Cerebellar cortex (tissue), 1 donor: ENCODE results near the gene FOXP1.
A peak's percentile ranks its signal among the peaks of the same experiment; 100 is the strongest.

Experiments used
- DNase-seq: peaks from one replicate; pipeline ENCODE4 v3.0.0-alpha.2; 2015; ENCODE audit warnings: low spot score

FOXP1 gene

DNA sequence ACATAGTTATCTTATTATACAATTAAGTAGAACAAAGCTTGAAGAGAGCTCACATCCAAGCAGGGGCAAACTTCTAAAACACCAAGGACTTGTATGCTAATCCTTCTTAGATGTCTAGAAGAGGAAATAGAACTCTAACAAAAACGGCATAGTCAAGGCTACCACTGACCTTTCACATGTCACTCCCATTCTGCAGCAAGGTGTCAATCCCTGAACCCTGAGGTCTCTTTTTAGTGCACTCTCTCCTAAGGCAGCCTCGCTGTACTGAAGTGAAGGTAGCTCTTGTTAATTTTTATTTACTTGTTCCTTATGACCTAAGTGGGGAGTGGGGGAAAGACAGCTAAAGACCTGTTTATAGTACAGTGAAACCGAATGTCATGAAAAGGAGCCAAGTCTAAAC is 506.5 kb downstream of the FOXP1 start:
- DNase-seq = no peak

DNA sequence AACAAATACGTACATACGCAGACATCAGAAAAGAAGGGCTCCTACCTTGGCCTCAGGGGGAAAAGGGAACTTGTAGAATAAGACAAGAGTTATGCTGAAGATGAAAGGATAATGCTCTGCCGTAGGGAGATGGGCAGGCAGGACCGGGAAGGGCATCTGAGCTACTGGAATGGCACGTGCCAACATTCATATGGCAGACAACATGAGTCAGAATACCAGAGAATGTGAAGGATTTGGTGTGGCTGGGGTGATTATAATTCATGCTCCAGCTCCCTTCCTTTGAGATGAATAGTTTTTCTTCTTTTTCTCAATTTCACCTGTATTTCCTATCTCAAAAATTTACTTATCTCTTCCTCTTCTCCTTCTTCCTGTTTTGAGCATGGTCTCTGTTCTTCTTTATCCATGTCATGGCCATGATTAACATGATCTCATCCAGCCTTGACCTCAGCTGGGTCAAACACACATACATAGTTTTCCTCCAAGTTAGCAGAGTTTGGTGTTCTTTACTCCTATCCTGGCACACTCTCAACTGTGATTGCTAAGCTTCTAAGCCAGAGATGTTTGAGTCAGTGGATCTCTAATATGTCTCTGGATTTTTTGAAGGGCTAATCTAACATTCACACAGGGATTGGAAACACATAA is 507.0 kb downstream of the FOXP1 start:
- DNase-seq = no peak

DNA sequence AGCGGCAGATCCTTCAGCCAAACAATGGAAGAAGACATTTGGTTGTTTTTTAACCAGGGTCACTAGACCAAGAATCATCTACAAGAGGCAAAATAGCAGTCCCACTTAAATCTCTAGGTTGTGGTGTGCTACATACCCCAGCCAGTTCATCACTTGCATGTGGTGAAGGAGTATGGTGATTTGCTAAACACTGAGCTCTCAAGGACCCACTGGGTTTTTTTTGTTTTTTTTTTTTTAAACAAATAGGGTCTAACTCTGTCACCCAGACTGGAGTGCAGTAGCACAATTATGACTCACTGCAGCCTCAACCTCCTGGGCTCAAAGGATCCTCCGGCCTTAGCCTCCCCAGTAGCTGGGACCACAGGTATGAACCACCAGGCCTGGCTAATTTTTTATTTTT is 508.0 kb downstream of the FOXP1 start:
- no peak for DNase-seq

DNA sequence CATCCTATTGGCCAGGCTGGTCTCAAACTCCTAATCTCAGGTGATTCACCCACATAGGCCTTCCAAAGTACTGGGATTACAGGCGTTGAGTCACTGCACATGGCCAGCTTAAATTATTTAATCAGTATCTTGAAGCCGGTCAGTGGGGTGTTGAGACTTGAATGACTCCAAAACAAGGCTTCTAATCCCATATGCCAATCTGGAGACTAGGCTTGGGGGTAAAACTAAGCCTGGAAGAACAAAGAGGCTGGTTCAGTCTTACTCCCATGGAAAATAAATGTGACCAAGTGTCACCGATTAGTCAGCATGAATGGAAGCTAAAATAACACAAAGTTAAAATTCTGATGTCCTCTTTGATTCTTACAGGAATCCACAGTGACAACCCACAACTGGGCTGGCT is 509.1 kb downstream of the FOXP1 start:
- no peak for DNase-seq

DNA sequence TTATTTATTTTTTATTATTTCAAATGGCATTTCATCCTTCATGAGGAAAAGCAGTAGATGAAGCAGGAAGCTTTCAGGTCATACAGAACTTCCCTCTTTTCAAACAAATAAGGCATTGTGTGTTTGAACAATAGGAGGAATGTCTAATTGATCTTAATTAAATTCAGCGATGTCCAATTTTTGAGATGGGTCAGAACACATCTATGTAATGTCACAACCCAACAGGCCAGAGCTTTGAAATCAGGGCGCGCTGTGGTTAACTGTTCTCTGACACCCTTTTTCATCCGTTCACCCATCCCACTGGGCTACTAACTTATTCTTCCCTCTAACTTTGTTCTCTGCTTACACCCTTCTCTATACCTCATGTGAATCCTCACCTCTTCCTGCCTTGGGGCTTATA is 510.5 kb downstream of the FOXP1 start:
- no peak for DNase-seq

DNA sequence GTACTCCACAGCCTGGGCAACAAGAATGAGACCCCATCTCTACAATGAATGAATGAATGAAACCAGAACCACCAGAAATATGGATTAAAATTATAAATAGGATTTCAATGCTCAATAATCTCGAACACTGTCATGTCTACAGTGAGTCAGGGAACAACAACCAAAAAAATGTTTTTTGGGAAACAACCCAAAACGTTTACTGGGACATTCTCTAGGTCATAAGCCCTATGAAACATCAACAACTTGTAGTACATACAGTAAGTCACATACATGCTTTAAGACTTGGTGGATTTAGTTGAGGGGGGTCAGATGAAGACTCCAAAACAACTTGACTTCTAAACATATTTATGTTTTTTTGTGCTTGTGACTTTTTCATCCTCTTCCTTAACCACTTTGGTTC is 511.2 kb downstream of the FOXP1 start:
- no peak for DNase-seq

DNA sequence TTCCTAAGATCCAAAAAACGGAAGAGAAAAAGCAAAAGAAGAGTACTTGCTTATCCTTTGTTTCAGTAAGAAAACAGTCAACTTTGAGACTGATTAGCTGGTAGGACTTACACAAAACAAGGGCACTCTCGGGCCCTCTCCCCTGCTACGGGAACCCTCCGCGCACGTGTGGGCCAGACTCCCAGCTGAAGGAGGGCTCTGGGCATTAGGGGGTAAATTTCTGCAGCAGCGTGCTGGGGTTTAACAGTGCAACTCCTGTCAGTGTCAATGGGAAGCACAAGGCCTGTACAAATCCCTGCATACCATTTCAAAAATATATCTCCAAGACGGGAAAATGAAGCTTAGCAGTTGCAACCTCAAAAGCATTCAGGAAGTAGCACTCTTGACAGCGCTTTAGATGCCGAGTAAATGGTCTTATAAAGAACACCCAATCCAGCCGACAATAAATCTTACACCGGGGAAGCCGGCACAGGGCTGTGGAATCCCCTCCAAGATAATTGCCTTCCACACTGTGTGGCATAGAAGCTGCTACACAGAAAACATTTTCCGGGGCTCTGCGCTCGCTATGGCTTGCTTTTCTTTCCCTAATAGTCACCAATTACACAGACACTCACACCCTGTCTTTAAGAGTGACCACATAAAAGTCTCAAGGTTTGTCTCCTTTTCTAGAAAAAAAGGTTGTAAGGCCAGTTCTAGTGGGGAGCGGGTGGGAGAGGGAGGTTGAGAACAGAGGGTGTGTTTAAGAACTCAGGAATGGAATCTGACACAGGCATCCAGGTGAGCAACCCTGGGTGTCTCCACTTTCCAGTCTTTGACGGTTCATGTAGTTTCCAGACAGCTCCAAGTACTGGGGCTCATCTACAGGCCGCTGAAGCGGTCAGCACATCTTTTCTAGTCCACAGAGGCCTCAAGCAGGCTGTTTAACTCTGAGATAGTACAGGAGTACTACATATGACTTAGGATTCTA is 512.7 kb downstream of the FOXP1 start:
- DNase-seq = no peak

DNA sequence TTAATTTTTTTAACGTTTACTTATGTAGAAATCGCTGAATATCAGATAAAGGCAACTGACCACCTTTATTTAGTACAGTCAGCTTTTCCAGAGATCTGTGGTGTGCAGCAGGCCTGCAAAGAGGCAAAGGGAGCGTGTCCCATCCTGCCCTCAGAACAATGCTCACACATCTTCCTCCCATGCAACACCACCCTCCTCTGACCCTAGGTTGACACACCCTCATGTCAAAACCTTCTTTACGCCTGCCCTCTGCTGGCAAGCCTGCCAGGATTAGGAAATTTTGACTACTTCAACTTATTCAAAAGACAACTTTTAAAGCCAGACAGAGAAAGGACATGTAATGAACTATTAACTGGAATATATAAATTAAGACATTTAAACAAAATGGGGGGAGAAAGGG is 513.7 kb downstream of the FOXP1 start:
- DNase-seq = peak; percentile 32

DNA sequence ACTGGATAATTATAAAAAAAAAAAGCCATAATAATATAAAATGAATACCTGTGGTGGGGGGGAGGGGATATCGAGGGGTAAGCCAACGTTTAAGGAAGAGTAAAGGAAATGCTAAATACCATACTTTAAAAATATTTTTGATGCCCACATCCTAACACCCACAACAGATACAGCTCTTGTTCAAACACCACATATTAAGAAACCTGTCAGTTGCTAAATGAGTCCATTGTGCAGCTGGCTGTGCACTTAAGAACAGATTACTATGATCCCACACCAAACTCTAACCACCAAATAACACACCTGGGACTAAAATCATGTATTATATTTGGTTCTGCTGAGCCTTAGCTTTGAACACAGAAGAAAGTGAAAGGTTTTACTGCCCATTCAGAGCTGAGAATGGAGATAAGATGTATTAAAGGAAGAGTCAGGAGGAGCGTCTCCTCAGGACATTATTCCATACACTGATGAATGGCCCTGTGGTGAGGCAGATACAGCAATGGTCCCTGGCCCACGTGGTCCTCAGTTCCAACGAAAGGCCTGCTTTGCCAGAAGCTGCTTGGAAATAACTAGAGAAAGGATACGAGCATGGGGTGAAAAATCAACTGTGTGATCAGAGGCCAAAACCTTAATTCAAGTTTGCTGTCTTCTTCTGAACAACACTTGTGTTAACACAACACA is 515.4 kb downstream of the FOXP1 start:
- no peak for DNase-seq

DNA sequence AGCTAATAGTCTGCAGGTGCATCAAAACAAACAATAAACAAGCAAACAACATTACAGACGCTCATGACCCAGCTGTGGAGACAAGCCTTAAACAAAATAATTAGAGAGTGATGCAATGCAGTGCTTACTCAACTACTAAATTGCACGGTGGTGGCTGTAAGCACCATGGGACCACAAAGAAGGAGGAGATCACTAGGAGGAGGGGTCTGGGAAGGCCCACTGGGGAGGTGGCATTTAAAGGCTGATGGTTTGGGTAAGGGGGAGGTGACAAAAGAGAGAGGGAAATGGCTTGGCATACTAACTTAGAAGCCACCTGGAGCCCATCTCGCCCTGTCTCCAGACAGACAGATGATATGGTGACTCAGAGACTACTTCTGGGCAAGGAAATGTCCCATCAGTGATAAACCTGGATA is 516.7 kb downstream of the FOXP1 start:
- DNase-seq = no peak

DNA sequence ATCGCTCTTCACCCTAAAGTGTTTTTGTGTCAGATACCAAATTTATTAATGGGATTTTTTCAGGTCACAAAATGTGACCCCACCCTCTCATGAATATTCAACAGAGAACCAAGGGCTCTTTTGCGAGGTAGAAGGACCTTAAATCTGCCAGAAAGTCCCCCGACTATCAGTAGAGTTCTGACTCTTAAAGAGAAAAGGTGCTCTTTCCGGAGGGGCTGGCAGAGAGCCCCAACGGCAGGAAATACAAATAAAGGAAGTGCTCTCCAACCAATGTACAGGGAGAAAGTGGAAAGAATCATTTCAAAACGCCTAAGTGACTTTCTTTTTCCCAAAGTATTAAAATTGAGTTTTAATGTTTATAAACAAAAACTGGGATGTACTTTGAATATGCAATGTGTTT is 517.2 kb downstream of the FOXP1 start:
- no peak for DNase-seq

DNA sequence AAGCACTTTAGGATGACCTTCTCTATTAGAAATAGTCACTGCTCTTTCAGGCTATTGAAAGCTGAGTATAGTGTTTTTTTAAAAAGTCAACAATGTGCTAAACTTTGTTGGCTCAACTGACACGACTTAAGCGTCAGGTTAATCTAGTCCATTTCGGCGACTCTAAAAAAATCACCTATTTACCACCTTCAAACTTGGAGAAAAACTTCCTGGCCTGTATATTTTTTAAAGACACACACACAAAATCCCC is 517.8 kb downstream of the FOXP1 start:
- DNase-seq = no peak

DNA sequence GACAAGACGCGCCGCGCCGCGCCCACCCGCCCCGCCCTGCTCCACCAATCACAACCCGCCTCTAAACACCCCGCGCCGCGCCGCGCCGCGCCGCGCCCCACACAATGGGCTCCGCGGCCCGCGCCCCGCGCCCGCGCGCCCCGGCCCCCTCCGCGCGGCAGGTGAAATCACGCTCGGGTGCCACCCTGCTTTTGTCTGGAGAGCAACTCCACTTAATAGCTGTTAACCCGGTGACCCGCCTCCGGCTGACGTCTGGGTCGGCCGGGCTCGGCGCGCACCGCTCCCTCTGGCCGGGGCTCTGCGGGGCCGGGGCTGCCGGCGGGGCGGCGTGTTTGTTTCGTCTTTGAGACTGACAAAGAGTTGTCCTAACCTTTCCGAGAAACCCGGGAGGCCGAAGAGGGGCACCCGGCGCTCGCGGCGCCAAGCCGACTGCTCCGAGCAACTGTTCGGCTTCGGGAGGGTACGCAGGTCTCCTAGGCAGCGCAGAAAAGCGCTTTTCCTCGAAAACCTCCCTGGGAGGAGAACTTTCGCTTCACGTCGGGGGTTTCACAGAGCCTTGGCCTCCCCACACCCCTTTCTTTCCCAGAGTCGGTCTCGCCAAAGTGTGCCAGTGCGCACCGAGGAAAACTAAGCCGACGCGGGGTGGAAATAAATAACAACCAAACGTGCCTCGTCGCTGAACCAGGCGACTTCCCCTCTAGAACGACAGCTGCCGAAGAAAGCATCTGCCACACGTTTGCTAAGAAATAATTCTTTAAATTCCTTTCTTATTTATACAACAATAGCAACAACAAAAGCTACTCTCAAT is 518.4 kb downstream of the FOXP1 start:
- DNase-seq = no peak

DNA sequence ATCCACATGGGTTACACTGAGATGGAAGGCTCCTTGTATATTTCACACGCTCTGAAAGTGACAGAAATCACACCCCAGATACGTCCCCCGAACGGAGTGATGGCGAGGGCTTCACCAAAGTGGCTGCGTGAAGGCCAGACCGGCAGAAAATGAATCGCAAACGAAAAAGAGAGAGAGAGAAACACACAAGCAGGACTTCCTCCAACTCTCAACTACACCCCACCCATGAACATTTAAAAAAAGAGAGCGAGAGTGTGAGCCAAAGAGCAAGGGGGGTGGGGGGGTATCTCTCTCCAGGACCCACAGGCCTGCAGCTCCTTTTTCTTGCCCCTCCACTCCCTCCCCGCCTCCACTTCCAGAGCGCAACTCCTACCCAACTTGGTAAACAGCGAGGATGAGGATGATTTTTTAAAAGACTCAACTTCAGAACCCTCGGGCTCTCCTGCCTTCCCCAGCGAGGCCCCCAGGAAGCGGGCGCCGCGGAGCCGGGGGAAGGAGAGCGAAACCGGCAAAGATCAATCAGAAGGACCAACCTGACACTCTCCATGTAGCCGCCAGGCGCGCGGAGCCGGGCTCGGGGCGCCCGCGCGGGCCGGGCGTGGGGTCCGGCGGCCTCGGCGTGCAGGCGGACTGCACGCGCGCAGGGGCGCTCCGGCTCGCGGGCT is 519.1 kb downstream of the FOXP1 start:
- DNase-seq = no peak

DNA sequence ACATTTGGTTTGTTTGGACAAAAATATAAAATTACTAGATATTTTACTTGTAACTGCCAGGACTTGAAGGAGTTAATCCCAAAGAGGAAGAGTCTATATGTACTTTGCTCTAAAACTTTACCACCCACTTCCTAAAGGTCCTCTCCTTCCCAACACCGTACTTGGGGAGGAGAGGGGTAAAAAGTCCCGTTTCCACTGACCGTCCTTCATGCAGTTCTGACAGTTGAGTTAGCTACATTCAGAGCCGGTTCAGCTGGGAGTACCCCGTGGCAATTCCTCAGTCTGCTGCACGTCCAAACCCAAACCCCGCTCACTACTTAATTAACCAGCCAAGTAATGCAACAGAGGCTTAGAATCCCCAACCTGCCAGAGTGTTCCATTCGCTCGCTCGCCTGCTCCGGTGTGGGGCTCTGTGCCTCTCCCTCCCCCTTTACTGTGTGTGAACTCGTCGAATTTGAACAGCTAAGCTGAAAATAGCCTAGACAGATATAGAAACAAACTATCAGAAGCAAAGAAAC is 519.7 kb downstream of the FOXP1 start:
- DNase-seq = no peak

DNA sequence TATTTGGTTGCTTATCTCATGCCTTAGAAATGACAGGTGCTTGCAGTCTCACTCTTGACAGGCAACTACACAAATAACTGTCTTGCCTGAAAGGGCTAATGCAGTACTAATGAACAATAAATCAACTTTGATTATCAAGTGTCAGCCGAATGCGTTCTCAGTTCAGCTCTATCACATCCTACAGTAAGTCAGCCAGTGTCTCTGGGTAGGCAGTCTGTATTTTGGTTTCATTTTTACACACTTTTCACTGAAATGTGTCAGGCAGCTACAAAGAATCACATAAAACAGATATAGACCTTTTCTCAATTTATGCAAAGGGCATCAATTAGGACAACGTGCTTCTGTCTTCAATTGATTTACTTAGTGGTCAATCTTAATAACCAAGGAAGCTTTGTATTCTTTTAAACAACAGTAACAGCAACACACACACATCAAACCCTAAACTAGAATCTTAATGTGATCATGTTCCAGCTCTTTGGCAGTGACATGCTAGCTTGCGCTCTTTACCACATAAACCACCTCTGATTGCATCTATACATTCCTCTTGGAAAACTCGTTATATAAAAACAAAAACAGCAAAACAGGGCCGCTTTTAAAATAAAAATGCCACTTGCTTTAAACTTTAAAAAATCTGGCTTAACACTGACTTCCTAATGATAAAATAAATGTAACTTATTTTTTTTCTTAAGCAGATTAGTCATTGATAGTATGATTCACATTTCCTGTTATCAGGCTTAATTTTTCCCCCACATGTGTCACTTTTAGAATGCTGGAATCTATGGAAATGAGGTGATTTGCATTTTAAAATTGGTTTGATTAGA is 520.4 kb downstream of the FOXP1 start:
- no peak for DNase-seq

DNA sequence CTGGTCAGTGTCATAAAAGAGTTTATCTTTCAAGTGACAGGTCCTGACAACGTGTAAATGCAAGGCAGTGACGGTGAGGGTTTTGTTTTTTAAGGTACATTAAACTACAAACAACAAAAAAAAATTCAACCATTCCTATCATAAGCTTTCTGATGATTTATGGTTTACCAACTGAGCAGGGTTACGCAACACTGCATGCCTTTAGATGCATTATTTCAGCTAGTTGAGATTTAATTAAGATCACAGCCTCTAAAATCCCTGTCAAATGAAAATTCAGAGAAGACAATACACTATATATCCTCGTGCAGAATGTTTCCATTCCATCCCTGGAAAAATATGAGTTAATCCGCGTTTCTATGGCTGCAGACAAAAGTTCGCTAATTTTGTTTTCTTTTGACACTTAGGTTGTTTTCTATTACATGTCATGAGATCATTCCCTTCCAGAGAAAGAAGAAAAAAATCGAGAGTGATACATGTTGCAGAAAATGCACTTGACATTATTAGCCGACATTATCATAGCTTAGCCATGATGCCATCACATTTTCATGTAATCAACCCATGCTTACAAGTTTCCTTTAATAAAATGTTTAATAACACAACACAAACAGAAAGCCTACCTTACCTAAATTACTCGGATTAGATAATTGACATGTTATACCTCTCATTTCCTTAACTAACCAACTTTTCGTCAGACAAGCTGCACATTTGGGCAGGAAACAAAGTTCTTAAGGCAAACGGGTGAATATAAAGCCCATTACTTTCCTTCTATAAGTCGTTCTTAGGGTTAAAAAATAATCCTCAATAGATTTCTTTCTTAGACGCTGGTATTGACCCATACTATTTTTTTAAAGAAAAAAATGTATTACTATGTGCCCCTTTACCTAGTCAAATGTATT is 521.2 kb downstream of the FOXP1 start:
- no peak for DNase-seq

DNA sequence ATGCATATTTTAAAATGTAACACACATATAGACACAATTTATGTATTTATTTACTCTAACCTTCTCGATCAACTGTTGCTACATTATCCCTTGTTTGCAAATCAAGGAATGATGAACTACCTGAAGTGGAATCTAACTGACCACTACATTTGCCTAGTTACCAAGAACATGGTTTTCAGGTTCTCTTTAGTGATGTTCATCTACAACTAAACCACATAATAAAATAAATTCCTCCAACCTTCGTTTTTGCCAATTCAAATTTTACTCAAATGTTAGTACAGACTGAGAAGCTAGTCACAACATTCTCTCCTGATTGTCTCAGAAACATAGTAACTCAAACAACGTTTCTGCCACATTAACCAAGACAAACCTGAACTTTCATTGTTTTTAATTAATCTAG is 521.9 kb downstream of the FOXP1 start:
- no peak for DNase-seq

DNA sequence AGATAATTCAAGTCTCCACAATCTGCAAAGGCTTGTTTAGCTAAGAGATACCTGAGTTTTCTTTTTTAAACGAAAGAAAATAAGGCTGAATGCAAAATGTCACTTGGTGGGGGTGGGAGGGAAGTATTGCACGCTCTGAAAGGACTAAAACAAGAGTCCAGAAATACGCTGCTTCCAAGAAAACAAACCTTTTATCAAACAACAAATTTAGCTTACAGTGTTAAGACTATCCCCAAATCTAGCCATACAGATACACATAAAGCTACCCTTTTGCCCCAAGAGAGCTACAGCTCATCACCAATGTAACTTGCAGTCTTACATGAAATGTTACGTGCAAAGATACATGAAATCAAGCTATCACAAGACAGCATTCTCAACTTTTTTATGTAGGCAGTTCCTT is 522.5 kb downstream of the FOXP1 start:
- DNase-seq = no peak

DNA sequence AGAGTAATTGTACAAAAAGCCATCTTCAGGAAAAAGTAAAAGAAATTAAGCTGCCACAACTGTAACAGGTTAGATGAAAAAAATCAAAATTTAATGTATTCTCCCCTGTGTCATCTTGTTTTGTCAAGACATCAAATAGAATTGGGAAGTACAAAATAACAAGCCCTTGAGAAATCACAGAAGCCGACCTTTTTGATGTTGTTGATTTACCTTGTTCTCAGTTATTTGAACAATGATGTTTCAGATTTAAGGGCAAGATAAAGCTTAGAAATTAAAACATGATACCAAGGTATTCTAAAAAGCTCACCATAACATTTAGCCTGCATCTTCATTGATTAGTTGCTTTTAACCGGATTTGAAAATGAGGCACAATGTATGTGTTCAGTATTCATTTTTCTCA is 523.0 kb downstream of the FOXP1 start:
- DNase-seq = no peak
